ENCODE measurements around the gene BCL7A.
A peak's percentile ranks its signal among the peaks of the same experiment; 100 is the strongest.

The BCL7A gene

DNA sequence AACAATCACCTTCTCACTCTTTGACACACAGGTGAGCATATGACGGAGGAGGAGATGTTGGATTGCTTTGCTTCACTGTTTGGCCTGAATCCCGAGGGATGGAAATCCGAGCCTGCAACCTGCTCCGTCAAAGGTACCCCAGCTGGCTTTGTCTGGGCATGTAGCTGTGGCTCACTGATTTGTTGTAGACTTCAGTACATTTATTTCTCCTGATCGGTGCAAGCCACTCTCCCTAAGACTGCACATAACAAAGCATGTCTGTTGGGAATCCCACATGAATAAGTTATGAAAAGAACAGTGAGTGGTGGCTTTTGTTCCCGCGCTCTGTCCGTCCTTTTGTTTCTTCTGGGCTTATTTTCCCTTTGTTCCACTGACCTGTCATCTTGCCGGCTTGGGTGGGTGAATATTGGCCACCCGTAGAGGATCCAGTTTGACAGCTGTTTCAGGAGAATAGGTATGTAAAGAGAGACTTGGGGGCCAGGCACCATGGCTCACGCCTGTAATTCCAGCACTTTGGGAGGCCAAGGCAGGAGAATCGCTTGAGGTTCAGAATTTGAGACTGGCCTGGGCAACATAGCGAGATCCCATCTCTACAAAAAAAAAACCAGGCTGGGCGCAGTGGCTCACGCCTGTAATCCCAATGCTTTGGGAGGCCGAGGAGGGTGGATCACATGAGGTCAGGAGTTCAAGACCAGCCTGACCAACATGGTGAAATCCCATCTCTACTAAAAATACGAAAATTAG, 20.0 kb upstream of the BCL7A start:
- TF ChIP-seq CTCF (IDR thresholded peaks at IDR 0.05; ENCODE audit: low read depth, low read length, missing control alignments) = no peak
- no peak for DNase-seq (ENCODE audit: low read depth)
- in situ Hi-C loops (cut with HindIII; ENCODE audit: low sequenced_read_pairs) = no loop called here
- no peak overlapping the region for H3K4me3 ChIP-seq (ENCODE audit: low read depth, low read length)

DNA sequence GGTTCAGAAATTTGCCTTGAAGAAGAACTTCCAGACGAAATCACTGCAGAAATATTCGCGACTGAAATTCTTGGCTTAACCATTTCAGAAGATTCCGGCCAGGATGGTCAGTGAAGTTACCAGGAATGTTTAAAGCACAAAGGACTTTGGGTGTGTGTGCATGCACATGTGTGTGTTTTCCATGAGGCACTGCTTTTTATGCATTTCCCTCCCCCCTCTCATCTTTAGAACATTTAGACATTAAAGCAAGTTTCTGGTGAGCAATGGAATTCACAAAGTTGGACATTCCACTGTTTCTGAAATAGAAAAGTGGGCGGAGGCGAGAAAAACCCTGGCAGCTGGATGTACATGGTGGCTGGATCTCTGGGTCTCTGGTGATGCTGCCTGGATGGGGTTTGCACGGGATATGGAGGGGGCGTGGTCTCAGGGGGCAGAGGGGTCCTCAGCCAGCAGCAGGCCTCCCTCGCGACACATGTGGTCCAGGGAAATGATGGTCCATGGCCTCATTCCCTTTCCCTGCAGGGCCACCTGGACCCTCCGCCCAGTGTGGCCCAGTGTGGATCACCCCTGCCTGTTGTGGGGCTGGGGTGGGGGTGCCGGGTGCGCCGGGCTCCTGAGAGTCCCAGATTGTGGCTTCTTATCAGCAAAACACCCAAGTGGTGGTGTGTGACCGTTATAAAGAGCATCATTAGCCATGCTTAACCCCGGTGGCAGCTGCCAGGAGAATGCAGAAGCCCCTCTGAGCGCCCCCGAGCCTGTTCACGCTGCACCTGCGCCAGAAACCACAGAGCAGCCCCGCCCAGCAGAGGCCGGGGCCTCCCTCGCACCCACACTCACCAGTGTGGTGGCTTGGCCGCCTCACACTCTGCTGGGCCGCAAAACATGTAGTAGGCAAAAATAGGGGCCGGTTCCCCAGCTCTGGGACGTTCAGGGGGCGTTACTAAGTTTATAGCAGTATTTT, 17.8 kb upstream of the BCL7A start:
- no peak overlapping the region for H3K4me3 ChIP-seq (ENCODE audit: low read depth, low read length)
- in situ Hi-C loops (cut with HindIII; ENCODE audit: low sequenced_read_pairs) = no loop called here
- peak; percentile 23 for DNase-seq (ENCODE audit: low read depth)
- no peak for TF ChIP-seq CTCF (IDR thresholded peaks at IDR 0.05; ENCODE audit: low read depth, low read length, missing control alignments)

- no peak for TF ChIP-seq CTCF (IDR thresholded peaks at IDR 0.05; ENCODE audit: low read depth, low read length, missing control alignments)
- in situ Hi-C loops (cut with HindIII; ENCODE audit: low sequenced_read_pairs) = no loop called here
- no peak for DNase-seq (ENCODE audit: low read depth)
- H3K4me3 ChIP-seq (ENCODE audit: low read depth, low read length) = no peak overlapping the region
Measured at GRCh38 chr12:122004633-122005071, 17.0 kb upstream of the BCL7A start.

DNA sequence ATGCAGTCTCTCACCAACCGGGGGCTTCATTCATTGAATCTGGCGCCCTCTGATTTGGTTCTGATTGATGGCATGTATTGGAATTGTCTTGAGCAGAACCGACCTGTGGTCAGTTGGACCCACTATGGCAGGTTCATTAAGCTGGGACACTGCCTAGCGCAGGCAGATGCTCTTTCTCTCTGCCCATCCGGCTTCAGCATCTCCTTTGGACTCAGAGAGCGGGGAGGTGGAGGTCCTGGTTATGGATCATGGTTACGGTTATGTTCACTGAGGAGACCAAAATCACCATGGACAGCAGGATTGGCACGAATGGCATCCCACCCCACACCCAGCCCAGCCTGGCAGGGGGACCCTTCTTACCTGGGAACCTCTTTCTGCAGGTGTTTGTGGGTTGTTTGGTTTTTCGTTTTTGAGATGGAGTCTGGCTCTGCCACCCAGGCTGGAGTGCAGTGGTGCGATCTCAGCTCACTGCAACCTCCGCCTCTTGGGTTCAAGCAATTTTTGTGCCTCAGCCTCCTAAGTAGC, 16.4 kb upstream of the BCL7A start:
- no peak for TF ChIP-seq CTCF (IDR thresholded peaks at IDR 0.05; ENCODE audit: low read depth, low read length, missing control alignments)
- no peak for DNase-seq (ENCODE audit: low read depth)
- in situ Hi-C loops (cut with HindIII; ENCODE audit: low sequenced_read_pairs) = no loop called here
- H3K4me3 ChIP-seq (ENCODE audit: low read depth, low read length) = no peak overlapping the region

DNA sequence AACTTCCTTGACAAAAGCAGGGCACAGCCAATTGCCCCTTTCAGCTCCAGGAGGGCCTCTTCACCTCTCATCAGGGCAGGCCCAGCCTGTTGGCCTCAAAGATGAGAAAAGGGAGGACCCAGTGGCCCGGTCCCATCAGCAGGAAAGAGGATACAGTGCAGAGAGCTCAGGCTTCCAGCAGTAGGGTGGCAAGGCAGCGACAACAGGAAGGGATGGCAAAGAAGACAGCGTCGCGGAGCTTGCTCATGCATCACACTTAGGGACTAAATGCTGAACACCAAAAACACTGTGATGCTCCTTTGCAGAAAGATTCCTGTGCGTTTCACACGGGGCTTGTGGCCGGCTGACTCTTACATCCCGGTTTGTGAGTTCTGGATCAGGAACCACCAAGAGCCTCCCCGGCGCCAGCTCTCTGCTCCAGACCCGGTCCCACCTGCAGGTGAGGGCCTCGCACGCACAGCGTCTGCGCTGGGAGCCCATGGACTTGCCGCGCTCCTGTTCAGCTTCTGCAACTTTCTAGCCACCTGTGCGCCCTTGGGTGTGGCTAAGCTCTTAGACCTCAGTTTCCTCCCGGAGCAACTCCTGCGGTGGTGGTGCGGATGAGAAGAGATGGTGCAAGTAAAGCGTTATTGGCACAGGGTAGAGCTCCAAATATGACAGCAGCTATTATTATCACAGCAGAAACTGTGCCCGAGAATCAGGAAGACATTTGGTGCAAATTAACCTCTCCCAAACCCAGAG, 15.3 kb upstream of the BCL7A start:
- DNase-seq (ENCODE audit: low read depth) = no peak
- in situ Hi-C loops (cut with HindIII; ENCODE audit: low sequenced_read_pairs) = no loop called here
- TF ChIP-seq CTCF (IDR thresholded peaks at IDR 0.05; ENCODE audit: low read depth, low read length, missing control alignments) = no peak
- no peak overlapping the region for H3K4me3 ChIP-seq (ENCODE audit: low read depth, low read length)

GRCh38 chr12:122009741-122010140, 11.9 kb upstream of the BCL7A start:
- in situ Hi-C loops (cut with HindIII; ENCODE audit: low sequenced_read_pairs) = no loop called here
- H3K4me3 ChIP-seq (ENCODE audit: low read depth, low read length) = no peak overlapping the region
- TF ChIP-seq CTCF (IDR thresholded peaks at IDR 0.05; ENCODE audit: low read depth, low read length, missing control alignments) = no peak
- no peak for DNase-seq (ENCODE audit: low read depth)

All from astrocyte of the cerebellum (primary cell).